ENCODE measurements around the gene ITGB2.

ITGB2 gene

GRCh38 chr21:44949161-44949778 lies 28.6 kb upstream of the ITGB2 start:
- no peak overlapping the region for H3K4me3 ChIP-seq (ENCODE audit: low read depth, low read length)
- DNase-seq (ENCODE audit: low read depth): no peak
- no peak for TF ChIP-seq CTCF (IDR thresholded peaks at IDR 0.05; ENCODE audit: low read depth, low read length, missing control alignments)

GRCh38 chr21:44948426-44949120 lies 27.9 kb upstream of the ITGB2 start:
- TF ChIP-seq CTCF (IDR thresholded peaks at IDR 0.05; ENCODE audit: low read depth, low read length, missing control alignments): no peak
- no peak for DNase-seq (ENCODE audit: low read depth)
- H3K4me3 ChIP-seq (ENCODE audit: low read depth, low read length): no peak overlapping the region

- H3K4me3 ChIP-seq (ENCODE audit: low read depth, low read length): no peak overlapping the region
- DNase-seq (ENCODE audit: low read depth): no peak
- TF ChIP-seq CTCF (IDR thresholded peaks at IDR 0.05; ENCODE audit: low read depth, low read length, missing control alignments): no peak
Observed at GRCh38 chr21:44947930-44948331, 27.2 kb upstream of the ITGB2 start.

GRCh38 chr21:44947111-44947929 lies 26.6 kb upstream of the ITGB2 start:
- no peak for TF ChIP-seq CTCF (IDR thresholded peaks at IDR 0.05; ENCODE audit: low read depth, low read length, missing control alignments)
- DNase-seq (ENCODE audit: low read depth): no peak
- H3K4me3 ChIP-seq (ENCODE audit: low read depth, low read length): no peak overlapping the region

GRCh38 chr21:44946254-44947041 lies 25.7 kb upstream of the ITGB2 start:
- no peak for DNase-seq (ENCODE audit: low read depth)
- no peak for TF ChIP-seq CTCF (IDR thresholded peaks at IDR 0.05; ENCODE audit: low read depth, low read length, missing control alignments)
- no peak overlapping the region for H3K4me3 ChIP-seq (ENCODE audit: low read depth, low read length)

- no peak for TF ChIP-seq CTCF (IDR thresholded peaks at IDR 0.05; ENCODE audit: low read depth, low read length, missing control alignments)
- H3K4me3 ChIP-seq (ENCODE audit: low read depth, low read length): no peak overlapping the region
- no peak for DNase-seq (ENCODE audit: low read depth)
Observed at GRCh38 chr21:44944596-44944995, 23.9 kb upstream of the ITGB2 start.

Measured in GM12864 (cell line).